ENCODE measurements around the gene C2CD2.

The C2CD2 gene

DNA sequence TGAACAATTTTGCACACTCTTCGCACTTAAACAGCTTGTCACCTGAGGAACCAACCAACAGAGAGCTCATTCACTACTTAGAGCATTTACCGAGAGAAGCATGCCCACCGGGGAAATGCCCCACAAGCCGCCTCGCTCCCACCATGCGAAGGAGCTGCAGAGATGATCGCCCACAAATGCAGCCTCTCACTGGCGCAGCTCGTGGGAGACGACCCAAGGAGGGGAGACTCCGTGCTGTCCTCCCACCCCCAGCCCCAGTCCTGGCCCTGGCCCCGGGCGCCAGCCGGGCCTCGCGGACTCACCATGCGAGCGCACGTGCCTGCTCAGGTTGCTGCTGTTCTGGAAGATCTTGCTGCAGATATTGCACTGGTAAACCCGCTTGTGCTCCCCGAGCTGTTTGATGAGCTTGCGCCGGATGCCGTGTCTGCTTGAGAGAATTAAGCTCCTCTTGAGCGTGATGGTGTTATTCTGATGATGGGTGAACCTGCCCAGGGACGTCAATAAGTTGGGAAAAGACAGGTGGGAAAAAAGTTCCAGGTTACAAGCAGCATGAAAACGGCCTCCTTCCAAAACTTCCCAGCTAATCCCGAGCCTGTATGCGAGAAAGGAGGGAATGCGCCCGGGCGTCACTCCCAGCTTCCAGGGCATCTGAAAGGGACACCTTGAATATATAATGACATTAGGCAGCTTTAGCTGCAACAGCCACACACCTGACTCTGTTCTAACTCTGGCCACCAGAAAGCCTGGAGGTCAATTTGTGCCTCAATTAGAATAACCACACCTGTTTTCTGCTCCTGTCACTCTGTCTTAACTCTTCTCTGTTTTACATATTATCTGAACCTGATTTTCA lies 117.4 kb downstream of the C2CD2 start:
- no peak for DNase-seq

DNA sequence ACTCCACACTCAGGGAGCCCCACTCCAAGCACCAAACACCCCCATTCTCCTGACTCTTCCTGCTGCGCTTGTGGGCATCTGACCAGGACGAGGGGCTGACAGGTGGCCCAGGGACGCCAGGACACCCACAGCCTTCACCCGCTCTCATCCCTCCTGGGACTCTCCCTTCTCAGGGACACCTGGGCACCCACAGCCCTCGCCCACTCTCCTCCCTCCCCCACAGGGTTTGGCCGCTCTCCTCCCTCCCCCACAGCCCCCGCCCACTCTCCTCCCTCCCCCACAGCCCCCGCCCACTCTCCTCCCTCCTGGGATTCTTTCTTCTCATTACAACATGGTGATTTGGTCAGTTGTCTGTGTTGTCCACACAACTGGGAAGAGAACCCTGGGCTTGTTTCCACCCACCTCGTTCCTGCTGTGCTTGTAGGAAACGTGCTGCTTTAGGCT lies 118.1 kb downstream of the C2CD2 start:
- DNase-seq = no peak
